Measurements from ENCODE around the gene CLMP.

CLMP gene

DNA sequence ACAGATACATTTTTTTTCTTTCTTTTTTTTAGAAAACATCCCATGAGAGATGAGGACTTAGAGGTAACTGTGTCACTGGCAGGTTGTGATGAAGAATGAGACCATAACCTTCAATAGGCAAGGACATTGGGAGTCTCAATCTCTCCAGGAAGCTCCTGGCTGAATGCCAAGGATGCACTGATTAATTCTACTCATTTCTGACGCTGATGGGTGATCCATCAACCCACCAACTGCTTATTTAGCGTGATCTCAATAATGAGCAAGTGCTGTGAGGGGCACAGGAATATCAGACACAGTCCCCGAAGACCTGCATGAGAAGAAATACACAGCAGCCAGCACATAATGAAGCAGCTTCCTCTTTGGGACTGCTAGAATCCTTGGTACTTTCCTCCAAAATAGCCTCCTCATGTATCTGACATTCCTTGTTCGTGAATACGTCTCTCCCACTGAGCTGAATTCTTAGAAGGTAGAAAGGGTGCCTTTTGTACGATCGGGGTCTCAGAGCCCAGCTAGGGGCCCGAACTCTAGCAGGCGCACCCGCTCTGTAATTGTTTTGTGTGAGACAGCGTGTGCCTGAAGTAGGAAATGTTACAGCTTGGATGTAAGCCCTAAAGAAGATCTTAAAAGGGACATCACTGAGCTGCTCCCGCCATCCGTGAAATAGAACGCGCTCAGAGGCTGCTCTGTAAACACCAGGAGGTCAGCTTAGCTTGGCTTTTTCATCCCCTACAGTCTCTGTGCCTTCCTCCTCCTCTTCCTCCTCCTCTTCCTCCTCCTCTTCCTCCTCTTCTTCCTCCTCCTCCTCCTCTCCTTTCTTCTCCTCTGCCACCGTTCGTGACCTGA is 7.2 kb downstream of the CLMP start:
- peak; percentile 27 for DNase-seq

DNA sequence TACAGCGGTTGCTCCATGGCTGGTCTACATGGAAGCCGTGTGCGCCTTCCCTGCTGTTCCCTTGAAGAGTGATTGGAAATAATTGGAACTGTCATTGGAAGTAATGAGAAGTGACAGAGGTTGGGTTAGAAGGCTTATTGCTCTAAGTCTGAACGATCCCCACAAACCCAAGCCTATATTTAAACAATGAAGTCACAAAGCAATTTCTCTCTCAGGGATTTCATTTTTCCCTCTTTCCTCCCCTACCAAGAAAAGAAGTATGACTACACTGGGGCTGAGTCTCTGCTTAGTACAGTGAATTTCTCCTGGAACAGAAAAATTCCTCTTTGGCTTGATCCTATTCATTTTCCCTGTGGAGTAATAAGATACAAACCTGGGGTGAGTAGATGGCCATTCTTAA is 7.8 kb downstream of the CLMP start:
- no peak for DNase-seq

DNA sequence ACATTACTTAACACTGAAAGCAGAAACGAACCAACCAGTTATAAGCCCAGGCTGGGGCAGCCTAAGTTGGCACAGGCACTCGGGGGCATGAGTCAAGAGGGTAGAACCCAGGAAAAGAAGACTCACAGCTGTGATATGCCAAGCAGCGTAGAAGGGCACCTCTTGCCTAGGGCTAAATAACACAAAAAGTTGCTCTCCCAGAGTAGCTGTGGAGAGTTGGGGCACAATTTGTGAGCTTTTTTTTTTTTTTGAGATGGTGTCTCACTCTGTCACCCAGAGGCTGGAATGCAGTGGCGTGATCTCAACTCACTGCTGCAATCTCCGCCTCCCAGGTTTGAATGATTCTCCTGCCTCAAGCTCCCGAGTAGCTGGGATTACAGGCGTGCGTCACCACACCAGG is 8.8 kb downstream of the CLMP start:
- no peak for DNase-seq

GRCh38 chr11:123185326-123185725 is 9.7 kb downstream of the CLMP start:
- no peak for DNase-seq

DNA sequence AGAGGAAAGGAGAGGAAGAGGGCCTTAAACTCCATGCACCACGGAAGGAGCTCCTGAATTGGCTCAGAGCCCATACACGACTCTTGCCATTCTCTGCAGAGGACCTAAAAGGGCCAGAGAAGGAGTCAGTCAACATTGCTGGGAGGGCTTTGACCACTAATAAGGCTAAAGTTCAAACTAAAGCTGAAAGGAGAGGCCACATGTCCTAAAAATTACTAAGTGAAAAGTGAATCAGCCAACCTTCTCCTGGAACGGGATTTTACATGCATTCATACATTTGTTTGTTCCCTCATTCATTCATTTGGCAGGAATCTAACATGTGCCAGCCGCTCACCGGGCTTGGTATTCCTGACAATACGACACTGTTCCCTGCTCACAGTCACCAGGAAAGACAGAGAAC is 10.5 kb downstream of the CLMP start:
- DNase-seq = no peak

DNA sequence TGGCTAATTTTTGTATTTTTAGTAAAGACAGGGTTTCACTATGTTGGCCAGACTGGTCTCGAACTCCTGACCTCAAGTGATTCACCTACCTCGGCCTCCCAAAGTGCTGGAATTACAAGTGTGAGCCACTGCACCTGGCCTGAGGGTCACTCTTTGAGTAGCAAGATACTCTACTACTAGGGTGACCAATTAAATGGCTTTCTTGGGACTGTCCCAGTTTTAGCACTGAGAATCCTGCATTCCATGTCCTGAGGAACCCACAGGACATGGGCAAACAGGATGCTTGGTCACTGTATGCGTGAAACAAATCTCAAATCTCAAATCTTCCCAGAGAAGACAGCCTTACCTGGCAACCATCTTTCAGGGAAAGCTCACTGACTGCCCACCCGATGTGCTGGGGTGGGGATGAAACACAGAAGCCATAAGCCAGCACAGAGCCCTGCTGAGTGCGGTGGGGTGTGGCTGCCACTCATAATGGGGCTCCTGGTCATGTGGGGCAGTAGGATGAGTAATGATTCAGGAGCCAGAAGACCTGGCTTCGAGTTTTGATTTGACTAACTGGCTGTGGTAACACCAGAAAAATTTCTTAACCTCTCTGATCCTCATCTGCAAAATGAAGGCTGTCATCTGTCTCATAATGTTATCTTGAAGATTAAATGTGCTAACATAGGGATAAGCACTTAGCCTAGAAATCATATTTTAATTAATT is 11.5 kb downstream of the CLMP start:
- no peak for DNase-seq

GRCh38 chr11:123181767-123182500 is 13.1 kb downstream of the CLMP start:
- DNase-seq = no peak

DNA sequence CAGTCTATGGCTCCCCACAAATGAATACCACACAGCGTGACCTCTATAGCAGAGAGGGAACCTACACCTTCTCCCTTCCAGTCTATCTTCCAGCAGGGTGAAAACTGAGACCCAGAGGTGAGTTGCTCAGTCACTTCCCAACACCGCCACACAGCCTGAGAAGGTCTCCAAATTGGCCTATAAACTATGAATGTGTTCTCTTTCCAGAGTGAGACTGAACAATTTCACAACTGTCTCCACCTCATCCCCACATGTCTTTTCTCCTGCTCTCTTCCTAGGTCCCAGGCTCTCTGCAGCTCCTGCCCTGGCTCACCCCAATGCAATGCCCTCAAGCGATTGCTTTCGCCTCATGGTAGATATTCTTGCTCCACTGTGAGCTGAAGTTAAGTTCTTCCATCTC is 14.0 kb downstream of the CLMP start:
- DNase-seq = no peak

DNA sequence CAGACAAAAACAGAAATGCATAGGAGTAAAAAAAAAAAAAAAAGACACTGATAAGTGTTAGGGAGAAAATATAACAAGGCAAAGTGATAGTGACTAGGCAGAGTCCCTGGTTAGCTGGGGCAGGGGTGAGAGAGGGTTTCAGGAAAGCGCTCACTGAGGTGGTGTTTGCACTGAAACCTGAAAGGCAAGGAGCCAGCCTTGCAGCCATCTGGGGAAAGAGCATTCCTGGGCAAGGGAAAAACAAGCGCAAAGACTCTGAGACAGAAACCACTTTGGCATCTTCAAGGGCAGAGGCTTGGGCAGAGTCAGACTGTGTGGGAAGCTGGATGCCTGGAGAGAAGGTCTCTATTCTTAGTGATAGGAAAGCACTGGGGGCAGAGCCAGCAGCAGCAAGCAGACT is 14.5 kb downstream of the CLMP start:
- DNase-seq = no peak

- no peak for DNase-seq
Observed at GRCh38 chr11:123180166-123180565, 14.9 kb downstream of the CLMP start.

DNA sequence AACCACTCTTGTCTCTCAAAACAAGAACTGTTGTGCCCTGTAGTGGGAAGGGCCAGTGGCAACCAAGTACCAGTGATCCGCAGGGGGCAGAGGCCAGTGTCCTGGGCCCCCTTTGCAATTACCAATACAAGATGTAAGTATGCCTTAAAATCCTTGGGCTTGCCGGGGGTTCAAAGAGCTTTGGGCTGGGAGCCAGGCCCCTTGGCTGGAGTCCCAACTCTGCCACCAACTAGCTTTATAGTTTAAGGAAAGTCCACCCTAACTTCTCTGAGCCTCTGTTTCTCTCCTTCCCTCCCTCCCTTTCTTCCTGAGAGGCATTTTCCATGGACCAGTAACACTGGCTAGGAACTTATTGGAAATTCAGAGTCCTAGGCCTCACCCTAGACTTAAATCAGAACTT is 15.5 kb downstream of the CLMP start:
- DNase-seq = no peak

GRCh38 chr11:123178186-123178585 is 16.9 kb downstream of the CLMP start:
- DNase-seq = no peak

GRCh38 chr11:123176785-123177184 is 18.3 kb downstream of the CLMP start:
- DNase-seq = no peak

- DNase-seq = no peak
Observed at GRCh38 chr11:123174196-123175183, 20.6 kb downstream of the CLMP start.

DNA sequence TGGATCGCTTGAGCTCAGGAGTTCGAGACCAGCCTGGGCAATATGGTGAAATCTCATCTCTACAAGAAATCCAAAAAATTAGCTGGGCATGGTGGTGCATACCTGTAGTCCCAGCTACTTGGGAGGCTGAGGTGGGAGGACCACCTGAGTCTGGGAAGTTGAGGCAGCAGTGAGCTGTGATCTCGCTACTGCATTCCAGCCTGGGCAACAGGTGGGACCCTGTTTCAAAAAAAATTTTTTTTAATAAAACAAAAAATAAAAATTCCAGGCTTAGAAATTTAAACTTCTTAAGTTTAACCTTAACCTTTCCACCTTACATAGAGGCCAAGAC is 21.2 kb downstream of the CLMP start:
- DNase-seq = no peak

DNA sequence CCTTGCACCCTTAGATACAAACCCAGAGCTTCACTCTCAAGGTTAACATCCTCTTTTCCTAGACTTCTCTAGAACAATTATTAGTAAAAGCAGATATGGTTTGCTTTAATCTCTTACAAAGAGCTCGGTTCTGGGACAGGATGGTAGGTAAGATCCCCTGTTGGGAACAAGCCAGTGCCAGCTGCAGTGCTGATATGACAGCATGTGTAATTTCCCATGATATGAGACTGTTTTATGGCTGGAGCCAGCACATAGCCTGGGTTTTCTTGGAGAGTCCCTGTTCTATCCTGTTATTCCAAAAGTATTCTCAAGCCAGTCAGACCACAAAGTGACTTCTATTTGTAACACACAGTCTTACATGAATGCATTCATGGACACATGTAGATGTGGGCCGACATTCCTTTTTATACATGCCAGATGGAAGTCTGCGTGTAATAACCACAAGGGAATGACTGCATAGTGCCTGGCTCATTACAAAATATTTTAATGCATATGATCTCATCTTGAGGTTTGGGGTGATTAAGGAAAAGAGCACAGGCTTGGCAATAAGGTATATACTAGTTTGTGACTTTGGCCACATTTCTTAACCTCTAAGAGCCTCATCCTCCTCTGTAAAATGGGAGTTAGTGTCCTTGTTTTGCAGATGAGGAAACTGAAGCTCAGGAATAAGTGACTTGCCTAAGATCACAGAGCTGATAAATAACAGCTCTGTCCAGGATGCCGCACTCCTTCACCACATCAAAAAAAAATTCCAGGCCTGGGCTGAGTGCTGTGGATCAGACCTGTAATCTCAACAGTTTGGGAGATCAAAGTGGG is 21.8 kb downstream of the CLMP start:
- no peak for DNase-seq

DNA sequence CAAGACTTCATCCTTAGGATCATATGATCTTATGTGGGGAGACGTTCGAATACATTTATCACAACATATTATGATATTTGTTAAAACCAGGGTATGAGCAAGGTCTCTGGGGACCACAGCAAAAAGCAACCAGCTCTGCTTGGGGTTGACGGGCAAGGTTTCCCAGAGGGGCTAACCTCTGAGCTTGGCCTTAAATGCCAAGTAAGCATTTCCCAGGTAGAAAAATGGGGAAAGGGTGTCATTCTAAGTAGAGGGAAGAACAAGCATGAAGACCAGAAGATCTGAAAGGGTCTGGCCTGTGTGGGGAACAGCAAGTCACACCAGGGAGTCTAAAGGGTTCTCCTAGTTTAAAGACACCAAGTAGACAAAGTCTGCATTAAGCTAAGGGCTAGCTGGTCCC is 24.1 kb downstream of the CLMP start:
- DNase-seq = no peak

GRCh38 chr11:123169821-123170220 is 25.2 kb downstream of the CLMP start:
- no peak for DNase-seq

GRCh38 chr11:123168955-123169484 is 26.0 kb downstream of the CLMP start:
- DNase-seq = no peak

- DNase-seq = no peak
Observed at GRCh38 chr11:123168241-123168640, 26.8 kb downstream of the CLMP start.

- no peak for DNase-seq
Observed at GRCh38 chr11:123166071-123166559, 28.9 kb downstream of the CLMP start.
